GM19467 (cell line): ENCODE measurements around the gene ME1.
"Not testable (repeated sequence)": the region's sequence is repeated elsewhere in the genome, so short reads cannot be mapped to it uniquely, and the experiment has no call there.

Source experiments
- ATAC-seq: cut with Tn5 transposase; IDR thresholded peaks from one replicate; pipeline ENCODE4 v1.9.1; 2021; ENCODE audit warnings: mild to moderate bottlenecking, moderate library complexity; ENCODE audit not compliant: unreplicated experiment

ME1 gene

DNA sequence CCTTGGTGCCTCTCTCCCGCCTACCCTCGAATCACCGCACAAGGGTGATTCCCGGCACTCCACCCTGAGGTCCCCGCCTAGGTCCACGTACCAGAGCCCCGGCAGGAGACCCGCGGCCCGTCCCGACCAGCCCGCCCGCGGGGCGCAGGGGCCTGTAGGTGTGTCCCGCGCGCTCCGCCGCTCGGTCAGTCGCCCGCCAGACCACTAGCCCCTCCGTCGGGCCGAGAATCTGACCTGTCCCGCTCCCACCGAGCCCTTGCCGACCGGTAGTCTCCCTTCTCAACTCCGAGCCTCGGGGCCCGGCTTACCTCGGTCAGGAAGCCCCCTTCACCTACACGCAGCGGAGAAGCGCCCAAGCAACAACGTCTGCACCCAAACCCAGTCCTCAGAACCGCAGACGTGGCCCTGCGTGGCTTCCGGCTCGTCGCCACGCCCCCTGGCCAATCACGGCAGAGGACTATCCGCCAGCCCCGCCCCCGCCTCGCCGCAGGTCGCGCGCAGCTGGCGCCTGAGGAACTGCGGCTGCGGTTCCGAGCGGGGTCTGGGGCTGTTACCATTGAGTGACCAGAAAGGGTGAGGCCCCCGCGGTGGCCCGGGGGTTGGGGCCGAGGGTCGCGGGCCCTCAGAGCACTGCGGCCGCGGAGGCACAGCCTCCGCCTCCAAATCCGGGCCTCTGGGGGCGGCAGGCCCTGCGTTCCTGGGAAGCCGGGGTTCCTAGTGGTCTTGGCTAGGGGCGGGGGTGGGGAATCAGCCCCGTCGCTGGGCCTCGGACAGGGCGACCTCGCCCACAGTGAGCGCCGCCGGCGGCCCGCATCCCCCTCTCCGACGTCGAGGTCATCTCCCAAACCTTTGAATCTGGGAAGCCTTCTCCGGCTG is 237.7 kb downstream of the ME1 start, which contains the start of the genes PGM3 and RWDD2A:
PGM3 (minus strand) TSS at position 395 of the 876 bp plus-strand sequence. CDS start 2,253 bp downstream, outside the sequence.
RWDD2A (plus strand) TSS at position 487 of the 876 bp plus-strand sequence. CDS start 1,095 bp downstream, outside the sequence.
- peak; percentile 97 for ATAC-seq

DNA sequence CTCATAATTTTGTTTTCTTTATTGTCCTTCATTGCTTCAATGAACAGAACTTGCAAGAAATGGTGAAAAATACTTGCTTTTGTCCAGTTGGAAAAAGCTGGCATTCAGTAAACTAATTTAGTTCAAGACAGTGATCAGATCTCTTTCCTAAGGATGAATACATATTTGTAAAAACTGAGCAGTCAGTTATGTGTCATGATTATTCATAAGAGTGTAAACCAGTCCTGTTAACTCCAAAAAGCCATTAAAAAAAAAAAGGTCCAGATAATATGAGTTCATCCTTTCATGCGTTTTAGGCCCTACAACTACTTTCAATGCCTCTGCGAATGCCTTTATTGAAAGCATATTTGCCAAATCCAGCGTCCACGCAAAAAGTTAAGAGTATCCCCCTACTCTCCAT is 238.4 kb downstream of the ME1 start:
- ATAC-seq = no peak

DNA sequence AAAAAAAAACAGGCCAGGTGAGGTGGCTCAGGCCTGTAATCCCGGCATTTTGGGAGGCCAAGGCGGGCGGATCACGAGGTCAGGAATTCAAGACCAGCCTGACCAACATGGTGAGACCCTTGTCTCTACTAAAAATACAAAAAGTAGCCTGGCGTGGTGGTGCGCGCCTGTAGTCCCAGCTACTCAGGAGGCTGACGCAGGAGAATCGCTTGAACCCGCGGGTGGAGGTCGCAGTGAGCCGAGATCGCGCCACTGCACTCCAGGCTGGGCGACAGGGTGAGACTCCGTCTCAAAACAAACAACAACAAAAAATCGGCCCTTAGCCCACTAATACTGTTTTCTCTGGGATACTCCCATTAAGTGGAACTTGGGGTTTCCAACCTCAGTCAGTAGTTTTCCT is 238.9 kb downstream of the ME1 start:
- not testable (repeated sequence) for ATAC-seq

DNA sequence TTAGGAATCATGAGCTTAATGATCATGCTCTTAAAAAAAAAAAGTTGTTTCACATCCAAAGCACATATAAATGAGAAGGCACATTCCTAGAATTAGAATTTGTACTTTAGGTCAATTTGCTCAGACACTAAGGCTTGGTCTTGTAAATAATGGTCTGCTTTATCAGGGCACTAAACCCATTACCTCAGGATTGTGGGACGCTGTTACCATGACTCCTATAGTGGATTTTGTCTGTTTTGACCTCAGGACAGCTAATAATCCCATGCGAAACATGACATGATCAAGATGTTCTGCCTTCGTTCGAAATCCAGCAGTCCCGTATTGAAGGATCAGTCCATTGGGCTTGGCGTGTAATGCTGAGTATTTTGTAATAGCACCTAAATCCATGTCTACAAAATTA is 240.2 kb downstream of the ME1 start:
- no peak for ATAC-seq

DNA sequence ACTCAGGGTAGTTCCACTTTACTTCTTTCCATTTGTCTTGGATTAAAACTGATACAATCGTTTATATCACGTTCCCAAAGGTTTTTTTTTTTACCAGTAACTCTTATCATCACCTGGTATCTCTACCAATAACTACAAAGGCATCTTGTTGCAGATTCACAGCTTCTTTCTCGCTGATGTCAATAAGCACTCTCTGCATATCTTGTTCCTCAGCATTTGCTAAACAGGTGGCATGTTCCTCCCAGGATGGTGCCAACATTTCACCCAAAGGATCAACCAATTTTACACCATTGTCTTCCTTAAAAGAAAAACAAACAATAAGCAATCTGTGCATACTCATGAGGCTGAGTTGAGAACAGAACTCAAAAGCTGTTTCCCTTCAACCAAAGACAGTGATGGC is 242.3 kb downstream of the ME1 start:
- no peak for ATAC-seq

DNA sequence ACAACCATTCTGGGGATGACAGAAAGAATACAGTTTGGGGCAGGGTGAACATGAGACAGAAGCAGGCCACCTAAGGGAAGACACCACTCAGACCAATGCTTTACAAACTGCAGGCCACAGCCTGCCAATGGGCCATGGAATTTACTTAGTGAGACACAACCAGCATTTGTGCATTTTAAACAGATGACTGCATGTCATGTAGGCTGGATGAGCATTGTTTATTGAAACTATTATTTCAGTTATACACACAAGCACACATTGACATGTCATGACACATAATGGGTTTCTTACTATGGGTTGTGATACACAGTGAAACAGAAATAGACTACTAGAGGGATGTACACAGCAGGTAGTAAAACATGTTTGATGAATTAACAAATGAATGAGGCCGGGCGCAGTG is 245.8 kb downstream of the ME1 start:
- no peak for ATAC-seq

DNA sequence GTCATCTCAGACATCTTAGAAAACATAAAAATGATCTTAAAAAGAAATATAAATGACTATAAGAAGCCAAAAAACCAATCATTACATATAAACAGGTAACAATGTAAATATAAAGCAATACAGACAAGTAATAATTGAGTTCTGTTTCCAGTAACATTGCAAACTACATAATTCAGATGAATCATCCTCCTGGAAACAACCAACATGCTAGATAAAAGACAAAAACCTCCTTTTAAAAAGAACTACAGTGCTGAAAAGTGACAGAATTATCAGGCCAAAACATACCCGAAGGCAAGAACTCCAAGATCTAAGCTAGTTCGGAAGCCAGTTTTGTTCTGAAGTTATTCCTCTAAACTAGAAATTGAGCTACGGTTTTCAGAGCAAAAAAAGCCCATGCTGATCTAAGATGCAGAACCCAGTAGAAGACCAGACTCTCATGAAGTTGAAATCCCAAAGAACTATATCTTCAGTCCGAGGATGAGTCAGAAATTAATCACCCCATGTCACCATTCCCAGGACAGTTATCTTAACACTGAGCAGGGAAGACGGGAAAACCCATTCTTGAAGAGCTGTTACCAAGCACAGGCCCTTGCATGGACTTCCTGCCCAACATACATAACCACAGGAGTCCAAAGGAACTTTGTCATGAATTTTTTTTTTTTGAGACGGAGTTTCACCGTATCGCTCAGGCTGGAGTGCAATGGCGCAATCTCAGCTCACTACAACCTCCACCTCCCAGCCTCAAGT is 247.6 kb downstream of the ME1 start:
- ATAC-seq = no peak

DNA sequence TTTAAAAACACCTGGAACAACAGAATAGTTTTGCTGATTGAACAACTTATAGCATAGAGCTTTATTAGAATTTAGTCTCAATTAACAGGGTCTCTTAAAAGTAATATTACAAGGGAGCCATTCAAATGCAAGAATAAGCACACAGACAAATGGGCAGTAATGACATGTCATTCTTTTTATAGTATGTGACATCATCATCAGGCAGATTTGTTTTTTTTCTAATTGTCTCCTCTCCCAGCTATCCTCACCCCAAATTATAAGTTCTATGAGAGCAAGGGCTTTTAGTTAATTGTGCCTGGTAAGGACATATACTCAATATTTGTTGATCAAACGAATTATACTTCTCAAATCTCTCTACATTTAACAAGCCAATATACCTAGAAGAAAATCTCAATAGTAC is 248.7 kb downstream of the ME1 start:
- ATAC-seq = no peak

DNA sequence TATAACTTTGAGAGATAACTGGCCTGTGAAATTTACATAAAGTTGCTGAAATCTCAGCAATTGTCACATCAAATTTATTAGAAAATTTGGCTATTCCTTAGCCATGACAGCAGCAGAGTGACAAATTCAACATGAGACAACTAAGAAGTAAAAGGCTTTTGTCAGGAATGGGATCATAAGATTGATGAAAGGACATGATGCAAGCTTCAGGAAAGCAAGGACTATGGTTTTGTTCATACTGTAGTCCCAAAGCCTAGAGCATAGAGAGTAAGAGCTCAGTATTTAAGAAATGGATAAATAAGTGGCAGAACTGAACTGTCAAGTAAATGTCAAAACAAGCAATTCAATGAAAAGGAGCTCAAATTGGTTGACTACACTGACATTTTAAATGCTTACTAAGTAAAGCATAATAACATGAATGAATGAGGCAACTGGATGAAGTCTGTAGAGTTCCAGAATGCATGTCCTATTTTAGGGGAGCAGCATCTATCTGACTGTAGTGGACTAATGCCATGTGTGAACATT is 250.4 kb downstream of the ME1 start:
- no peak for ATAC-seq

DNA sequence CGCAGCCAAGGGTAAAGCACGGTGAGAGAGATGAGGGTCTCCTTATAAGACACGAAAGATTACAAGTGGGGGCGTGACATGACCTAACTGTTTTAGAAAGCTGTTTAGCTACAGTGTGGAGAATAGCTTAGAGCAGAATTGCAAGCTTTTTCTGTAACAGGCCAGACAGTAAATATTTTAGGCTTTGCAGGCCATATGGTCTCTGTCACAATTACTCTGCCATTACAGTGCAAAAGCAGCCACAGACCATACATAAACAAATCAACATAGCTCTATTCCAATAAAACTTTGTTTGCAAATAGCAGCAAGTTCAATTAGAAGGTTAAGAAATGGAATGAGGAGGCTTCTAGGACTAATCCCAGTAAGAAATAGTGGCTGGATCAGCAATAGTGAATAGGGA is 254.6 kb downstream of the ME1 start:
- no peak for ATAC-seq

DNA sequence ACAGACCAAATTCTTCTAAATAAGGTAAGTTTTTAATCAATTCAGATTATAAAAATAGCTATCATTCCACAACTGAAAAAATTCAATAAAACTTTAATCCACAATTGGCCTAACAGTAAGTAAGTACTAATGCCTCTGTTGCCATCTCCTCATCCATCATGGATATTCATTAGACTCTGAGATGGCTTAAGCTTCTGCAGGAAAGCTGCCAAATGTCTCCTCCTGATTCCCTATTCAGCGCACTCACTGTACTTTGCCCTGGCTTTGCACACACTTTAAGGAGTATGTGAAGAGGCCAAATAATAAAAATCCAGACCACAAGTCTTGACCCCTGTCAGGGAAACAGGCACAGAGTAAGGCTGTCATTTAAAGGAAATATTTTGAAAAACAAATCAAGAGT is 261.3 kb downstream of the ME1 start:
- ATAC-seq = no peak

DNA sequence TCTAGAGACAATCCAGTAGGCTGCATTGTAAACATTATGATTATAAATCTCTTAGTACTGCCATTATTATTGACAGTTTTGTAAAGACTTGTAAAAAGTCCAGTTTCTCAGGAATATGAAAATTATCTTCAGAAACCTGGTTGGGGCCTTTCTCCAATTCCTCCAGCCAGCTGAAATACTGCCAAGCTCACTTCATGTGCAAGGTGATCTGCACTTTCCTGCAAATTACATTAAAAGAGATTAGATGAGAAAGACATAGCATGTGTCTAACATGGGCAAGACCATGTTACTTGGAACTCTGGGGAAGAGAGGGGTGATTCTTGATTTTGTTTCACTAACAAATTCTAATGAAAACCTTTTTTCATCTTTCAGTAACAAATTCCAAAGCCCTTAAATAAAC is 261.7 kb downstream of the ME1 start:
- no peak for ATAC-seq

DNA sequence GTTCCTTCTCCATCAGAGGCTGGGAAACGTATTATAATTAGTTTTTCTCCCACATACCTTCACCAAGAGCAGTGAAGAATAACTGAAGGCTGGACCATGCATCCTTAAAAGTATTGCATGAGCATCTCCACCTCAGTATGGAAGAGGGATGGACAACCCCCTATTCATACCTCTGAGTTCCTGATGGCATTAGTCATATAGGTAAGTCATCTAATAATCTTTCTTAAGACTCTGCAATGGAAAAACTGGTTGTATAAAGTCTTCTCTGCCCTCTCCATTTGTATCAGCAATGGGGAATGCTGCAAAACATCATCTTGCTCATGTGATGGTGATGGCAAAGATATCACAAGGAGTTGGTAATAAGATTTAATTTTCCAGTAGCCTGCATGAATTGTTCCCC is 262.3 kb downstream of the ME1 start:
- no peak for ATAC-seq

DNA sequence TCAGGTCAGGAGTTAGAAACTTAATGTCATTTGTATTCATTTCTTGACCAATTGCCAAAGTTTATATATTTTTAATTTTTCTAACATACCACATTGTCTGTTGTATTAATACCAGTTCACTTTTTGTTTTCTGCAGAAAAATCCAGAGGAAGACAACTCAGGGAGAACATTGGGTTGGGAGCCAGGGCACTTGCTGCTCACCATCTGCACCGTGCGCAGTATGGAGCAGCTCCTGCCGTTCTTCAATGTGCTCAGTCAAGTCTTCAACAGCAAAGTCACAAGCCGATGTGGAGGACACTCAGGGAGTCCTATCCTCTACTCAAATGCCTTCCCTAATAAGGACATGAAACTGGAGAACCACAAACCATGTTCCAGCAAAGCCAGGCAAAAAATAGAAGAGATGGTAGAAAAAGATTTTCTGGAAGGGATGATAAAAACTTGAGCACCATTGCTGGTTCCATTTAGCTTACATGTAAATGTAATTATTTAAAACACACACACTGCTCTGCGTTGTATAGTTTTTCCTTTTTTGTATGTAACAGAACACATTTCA is 263.0 kb downstream of the ME1 start:
- no peak for ATAC-seq
